CD4-positive, alpha-beta T cell (primary cell): ENCODE data around the gene PRSS22. TPM values are rescaled to one million over a fixed set of nuclear protein-coding genes. Genes with fewer than 3 reads are reported as not detected.

ENCODE experiments used
- ATAC-seq: fragments of 200-7000 bp; cut with Tn5 transposase; one replicate; pipeline ENCODE4 v1.10.0; 2022; ENCODE audit warnings: mild to moderate bottlenecking; ENCODE audit not compliant: poor library complexity
- CTCF ChIA-PET: fragments of 350-600 bp; sonication (Branson Sonifier 250); formaldehyde crosslinking; loops from one replicate; lab custom pipeline; 2021; ENCODE audit warnings: antibody characterized with exemption, inconsistent platforms; lab: Charles Lee
- POLR2A ChIA-PET: fragments of 350-600 bp; sonication (Branson Sonifier 250); formaldehyde crosslinking; loops from one replicate; lab custom pipeline; 2021; ENCODE audit warnings: antibody characterized with exemption, inconsistent platforms; lab: Charles Lee
- DNase-seq, 14 experiments: peaks; one replicate each; pipeline ENCODE4 v3.0.0-alpha.2; 2013 to 2020; ENCODE audit warnings: mixed read lengths in 2 of 14
- H3K27ac ChIP-seq, 2 donors: one replicate each; pipeline versions ENCODE4 v1.5.1 to v1.7.0; 2013; ENCODE audit warnings: low read length in 2 of 2, low read depth in 1 of 2, mild to moderate bottlenecking in 1 of 2
- H3K27me3 ChIP-seq, 2 experiments: 1 replicate in 1 of 2; 2 replicates in 1 of 2; pipeline versions ENCODE4 v1.6.1 to v1.7.0; 2013; ENCODE audit warnings: low read length in 2 of 2, control low read depth in 1 of 2, mild to moderate bottlenecking in 1 of 2, moderate library complexity in 1 of 2; ENCODE audit not compliant: insufficient read depth in 2 of 2, control insufficient read depth in 1 of 2
- H3K36me3 ChIP-seq: one replicate; pipeline ENCODE4 v1.6.1; 2013; ENCODE audit warnings: low read length, control low read depth; ENCODE audit not compliant: insufficient read depth
- H3K4me1 ChIP-seq: one replicate; pipeline ENCODE4 v1.6.1; 2013; ENCODE audit warnings: low read length, control low read depth; ENCODE audit not compliant: insufficient read depth
- H3K4me3 ChIP-seq: one replicate; pipeline ENCODE4 v1.5.1; 2013; ENCODE audit warnings: mild to moderate bottlenecking, low read length, moderate library complexity
- H3K9me3 ChIP-seq, 2 experiments: 1 replicate in 1 of 2; 2 replicates in 1 of 2; pipeline versions ENCODE4 v1.6.1 to v1.7.0; 2013; ENCODE audit warnings: low read length in 2 of 2, mild to moderate bottlenecking in 2 of 2, control low read depth in 1 of 2, moderate library complexity in 1 of 2; ENCODE audit not compliant: control insufficient read depth in 1 of 2, insufficient read depth in 1 of 2
- H3K27ac Mint-ChIP-seq: one replicate; pipeline ENCODE4 v1.8.0; 2020; ENCODE audit warnings: mixed read lengths
- H3K27me3 Mint-ChIP-seq: one replicate; pipeline ENCODE4 v1.8.0; 2021; ENCODE audit warnings: mixed read lengths
- H3K36me3 Mint-ChIP-seq: one replicate; pipeline ENCODE4 v1.8.0; 2021; ENCODE audit warnings: low read depth, mixed read lengths
- H3K4me1 Mint-ChIP-seq: one replicate; pipeline ENCODE4 v1.8.0; 2021; ENCODE audit warnings: low read depth, mixed read lengths
- H3K4me3 Mint-ChIP-seq: one replicate; pipeline ENCODE4 v1.8.0; 2020; ENCODE audit warnings: mild to moderate bottlenecking, mixed read lengths
- H3K9me3 Mint-ChIP-seq: one replicate; pipeline ENCODE4 v1.8.0; 2020; ENCODE audit warnings: mixed read lengths
- intact Hi-C, 2 experiments: fragments of 100-400 bp; cut with DNase I in 1 of 2; cut with micrococcal nuclease in 1 of 2; formaldehyde crosslinking; loops; one replicate each; pipeline versions ENCODE4 v1.15.1 to v1.9.0; 2023 to 2025; cut with DNase I, micrococcal nuclease
- total RNA-seq, 174 experiments: library from RNA in 2 of 174; stranded (reverse) in 2 of 174; gene quantifications; one replicate each; pipeline ENCODE4 v1.2.3 and lab custom pipeline; 2021 to 2026
- TF ChIP-seq, protein P1 (sequence below): fragments of 200-600 bp; IDR thresholded peaks from one replicate; pipeline ENCODE4 v1.8.0; 2022; ENCODE audit warnings: antibody characterized with exemption, mild to moderate bottlenecking

The PRSS22 gene
- total RNA-seq, 2 experiments from 2014 or later, result 0.93 to 1.1 TPM

GRCh38 chr16:2827374-2827791, 30.6 kb downstream of the PRSS22 start:
- H3K4me1 ChIP-seq, result peaks cover 9% of the 10 kb centered on the region
- DNase-seq (no peak), ATAC-seq (no peak)
- H3K36me3 ChIP-seq, result no peaks in the 10 kb centered on the region
- ChIA-PET POLR2A (no interaction called here), CTCF (no interaction called here)
- no peak overlapping the region for H3K27ac Mint-ChIP-seq
- H3K4me3 ChIP-seq, result no peak overlapping the region
- no peak overlapping the region for H3K27ac ChIP-seq
- no peaks in the 10 kb centered on the region for H3K4me1 Mint-ChIP-seq
- TF ChIP-seq, protein P1, sequence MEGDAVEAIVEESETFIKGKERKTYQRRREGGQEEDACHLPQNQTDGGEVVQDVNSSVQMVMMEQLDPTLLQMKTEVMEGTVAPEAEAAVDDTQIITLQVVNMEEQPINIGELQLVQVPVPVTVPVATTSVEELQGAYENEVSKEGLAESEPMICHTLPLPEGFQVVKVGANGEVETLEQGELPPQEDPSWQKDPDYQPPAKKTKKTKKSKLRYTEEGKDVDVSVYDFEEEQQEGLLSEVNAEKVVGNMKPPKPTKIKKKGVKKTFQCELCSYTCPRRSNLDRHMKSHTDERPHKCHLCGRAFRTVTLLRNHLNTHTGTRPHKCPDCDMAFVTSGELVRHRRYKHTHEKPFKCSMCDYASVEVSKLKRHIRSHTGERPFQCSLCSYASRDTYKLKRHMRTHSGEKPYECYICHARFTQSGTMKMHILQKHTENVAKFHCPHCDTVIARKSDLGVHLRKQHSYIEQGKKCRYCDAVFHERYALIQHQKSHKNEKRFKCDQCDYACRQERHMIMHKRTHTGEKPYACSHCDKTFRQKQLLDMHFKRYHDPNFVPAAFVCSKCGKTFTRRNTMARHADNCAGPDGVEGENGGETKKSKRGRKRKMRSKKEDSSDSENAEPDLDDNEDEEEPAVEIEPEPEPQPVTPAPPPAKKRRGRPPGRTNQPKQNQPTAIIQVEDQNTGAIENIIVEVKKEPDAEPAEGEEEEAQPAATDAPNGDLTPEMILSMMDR, result no peak
- intact Hi-C loops, result no loop called here
- H3K27me3 Mint-ChIP-seq, result peaks cover 4% of the 10 kb centered on the region
- no peaks in the 10 kb centered on the region for H3K36me3 Mint-ChIP-seq
- no peak overlapping the region for H3K4me3 Mint-ChIP-seq
- peaks cover 0 to 16% of the 10 kb centered on the region in 2 experiments for H3K9me3 ChIP-seq
- no peaks in the 10 kb centered on the region for H3K9me3 Mint-ChIP-seq
- peaks cover 0 to 3% of the 10 kb centered on the region in 2 experiments for H3K27me3 ChIP-seq

DNA sequence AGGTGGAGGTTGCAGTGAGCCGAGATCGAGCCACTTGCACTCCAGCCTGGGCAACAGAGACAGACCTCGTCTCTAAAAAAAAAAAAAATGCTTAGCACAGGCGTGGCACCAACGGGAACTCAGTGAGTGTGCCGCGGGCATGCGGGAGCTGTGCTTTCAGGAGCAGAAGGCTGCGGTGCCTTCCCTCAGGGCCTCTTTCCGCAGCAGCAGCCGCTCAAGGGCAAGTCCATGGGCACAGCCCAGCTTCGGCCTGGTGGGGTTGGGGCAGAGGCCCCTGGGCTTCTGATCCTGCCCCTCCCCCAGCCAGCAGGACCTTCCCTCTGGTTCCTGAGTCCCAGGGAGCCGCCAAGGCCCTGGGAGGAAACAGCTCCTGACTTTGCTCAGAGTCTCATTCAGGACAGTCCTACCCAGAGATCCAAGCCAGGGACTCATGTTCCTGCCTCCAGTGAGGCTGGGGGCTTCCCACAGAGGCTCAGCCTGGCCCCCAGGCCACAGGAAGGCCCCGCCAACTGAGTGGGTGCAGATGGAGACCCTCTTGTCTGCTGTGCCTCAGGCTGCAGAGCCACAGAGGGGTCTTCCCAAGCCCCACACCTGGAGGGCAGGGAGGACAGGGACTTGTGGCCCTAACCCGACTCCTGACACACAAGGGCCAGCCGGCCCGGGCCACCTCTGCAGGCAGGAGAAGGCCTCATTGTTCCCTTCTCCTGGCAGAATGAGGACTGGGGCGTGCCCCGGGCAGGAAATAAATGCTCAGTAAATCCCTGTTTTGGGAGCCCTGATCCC, 31.2 kb downstream of the PRSS22 start:
- ChIA-PET POLR2A (no interaction called here), CTCF (no interaction called here)
- H3K4me1 ChIP-seq, result peaks cover 9% of the 10 kb centered on the region
- no peaks in the 10 kb centered on the region for H3K36me3 ChIP-seq
- H3K4me3 ChIP-seq, result no peak overlapping the region
- H3K9me3 ChIP-seq, result peaks cover 0 to 16% of the 10 kb centered on the region in 2 experiments
- intact Hi-C loops, result no loop called here
- H3K36me3 Mint-ChIP-seq, result no peaks in the 10 kb centered on the region
- H3K27me3 Mint-ChIP-seq, result peaks cover 4% of the 10 kb centered on the region
- H3K27ac ChIP-seq, result no peak overlapping the region
- H3K4me3 Mint-ChIP-seq, result no peak overlapping the region
- TF ChIP-seq, protein P1, result no peak
- H3K27me3 ChIP-seq, result peaks cover 0 to 3% of the 10 kb centered on the region in 2 experiments
- H3K27ac Mint-ChIP-seq, result no peak overlapping the region
- H3K9me3 Mint-ChIP-seq, result no peaks in the 10 kb centered on the region
- no peaks in the 10 kb centered on the region for H3K4me1 Mint-ChIP-seq
- ATAC-seq (no peak), DNase-seq (no peak)

- Histone ChIP-seq H3K36me3 (no peaks in the 10 kb centered on the region), H3K27me3 (peaks cover 0 to 3% of the 10 kb centered on the region in 2 experiments), H3K9me3 (peaks cover 0 to 16% of the 10 kb centered on the region in 2 experiments), H3K4me1 (peaks cover 9% of the 10 kb centered on the region), H3K27ac (no peak overlapping the region), H3K4me3 (no peak overlapping the region)
- ATAC-seq, result no peak
- intact Hi-C loops, result no loop called here
- CTCF ChIA-PET, result no interaction called here
- TF ChIP-seq, protein P1, result no peak
- no peak overlapping the region for H3K27ac Mint-ChIP-seq
- POLR2A ChIA-PET, result no interaction called here
- peaks cover under 1% of the 10 kb centered on the region for H3K27me3 Mint-ChIP-seq
- H3K4me1 Mint-ChIP-seq, result no peaks in the 10 kb centered on the region
- H3K4me3 Mint-ChIP-seq, result no peak overlapping the region
- no peaks in the 10 kb centered on the region for H3K36me3 Mint-ChIP-seq
- no peaks in the 10 kb centered on the region for H3K9me3 Mint-ChIP-seq
- DNase-seq, result no peak
Measured at GRCh38 chr16:2825906-2826305, 32.1 kb downstream of the PRSS22 start.
